GM12875 (cell line): Measurements from ENCODE around the gene STOX2.

Experiments used
- H3K4me3 ChIP-seq: one replicate; pipeline ENCODE4 v1.5.1; 2011; ENCODE audit warnings: low read depth, low read length, control low read depth
- CTCF ChIP-seq: IDR thresholded peaks from 2 replicates; pipeline ENCODE4 v1.5.1; 2011; ENCODE audit warnings: low read depth, mild to moderate bottlenecking, control low read depth, inconsistent platforms, low read length, moderate library complexity, borderline replicate concordance; ENCODE audit not compliant: insufficient read depth

The STOX2 gene

GRCh38 chr4:183889190-183889589 lies 15.9 kb upstream of the STOX2 start:
- TF ChIP-seq CTCF, result no peak
- H3K4me3 ChIP-seq, result no peak overlapping the region

GRCh38 chr4:183897193-183897592 lies 7.9 kb upstream of the STOX2 start:
- TF ChIP-seq CTCF, result no peak
- no peak overlapping the region for H3K4me3 ChIP-seq

GRCh38 chr4:183898456-183898855 lies 6.7 kb upstream of the STOX2 start:
- H3K4me3 ChIP-seq, result no peak overlapping the region
- TF ChIP-seq CTCF, result no peak

- no peak for TF ChIP-seq CTCF
- H3K4me3 ChIP-seq, result no peak overlapping the region
Measured at GRCh38 chr4:183903021-183903760, 1.9 kb upstream of the STOX2 start.

GRCh38 chr4:183905593-183906488 lies 734 bp downstream of the STOX2 start:
- H3K4me3 ChIP-seq, result no peak overlapping the region
- TF ChIP-seq CTCF, result no peak

GRCh38 chr4:183906489-183906738 lies 1.3 kb downstream of the STOX2 start:
- TF ChIP-seq CTCF, result no peak
- H3K4me3 ChIP-seq, result no peak overlapping the region
